IMR-90 (cell line): ENCODE results near the gene PLPP1. TPM values are rescaled to one million over a fixed set of nuclear protein-coding genes. Genes with fewer than 3 reads are reported as not detected.

Experiments
- ATAC-seq: fragments of 200-7000 bp; cut with Tn5 transposase; 2 replicates; pipeline ENCODE4 v1.9.1; 2020; ENCODE audit warnings: low read depth, mild to moderate bottlenecking, moderate library complexity
- BruUV-seq: library from RNA; stranded (reverse); fragments of 400-500 nt; replicated peaks from 2 replicates; lab custom pipeline; 2021; lab: Mats Ljungman, UMichigan
- CTCF ChIA-PET: fragments of 300-600 bp; formaldehyde crosslinking; extraction: SDS; loops from one replicate; lab custom pipeline; 2021; ENCODE audit warnings: antibody characterized with exemption; lab: Yijun Ruan, JAX
- POLR2A ChIA-PET: fragments of 300-600 bp; sonication (Branson Sonifier 250); formaldehyde crosslinking; loops from one replicate; lab custom pipeline; 2022; ENCODE audit warnings: antibody characterized with exemption; ENCODE audit not compliant: unreplicated experiment; lab: Charles Lee
- DNase-seq: peaks from one replicate; pipeline ENCODE4 v3.0.0; 2013
- H2AFZ ChIP-seq: replicated peaks from 2 replicates; pipeline ENCODE3; 2013; ENCODE audit warnings: low read length, mild to moderate bottlenecking; ENCODE audit not compliant: poor library complexity
- H2AK5ac ChIP-seq: 2 replicates; pipeline ENCODE4 v1.6.1; 2013; ENCODE audit warnings: low read depth, low read length, inconsistent platforms
- H2AK9ac ChIP-seq: replicated peaks from 2 replicates; pipeline ENCODE3; 2013; ENCODE audit warnings: mild to moderate bottlenecking, low read depth, low read length, moderate library complexity; ENCODE audit not compliant: poor library complexity
- H2BK120ac ChIP-seq: 2 replicates; pipeline ENCODE4 v1.6.1; 2013; ENCODE audit warnings: low read depth, low read length, inconsistent platforms
- H2BK15ac ChIP-seq: 3 replicates; pipeline ENCODE4 v1.6.1; 2013; ENCODE audit warnings: low read depth, low read length, inconsistent platforms
- H2BK20ac ChIP-seq: 2 replicates; pipeline ENCODE4 v1.6.1; 2013; ENCODE audit warnings: low read depth, mild to moderate bottlenecking, inconsistent platforms, low read length, moderate library complexity
- H2BK5ac ChIP-seq: 2 replicates; pipeline ENCODE4 v1.6.1; 2013; ENCODE audit warnings: mild to moderate bottlenecking, low read depth, low read length, inconsistent platforms; ENCODE audit not compliant: poor library complexity, severe bottlenecking
- H3K14ac ChIP-seq: replicated peaks from 2 replicates; pipeline ENCODE4 v1.6.1; 2013; ENCODE audit warnings: low read depth, low read length, inconsistent platforms
- H3K18ac ChIP-seq: 2 replicates; pipeline ENCODE4 v1.6.1; 2013; ENCODE audit warnings: low read depth, low read length, control low read depth
- H3K23ac ChIP-seq: 2 replicates; pipeline ENCODE4 v1.6.1; 2013; ENCODE audit warnings: low read depth, low read length, inconsistent platforms
- H3K27ac ChIP-seq: 2 replicates; pipeline ENCODE4 v1.5.1; 2013; ENCODE audit warnings: mild to moderate bottlenecking, control low read depth, low read length; ENCODE audit not compliant: insufficient read depth
- H3K27me3 ChIP-seq: 2 replicates; pipeline ENCODE4 v1.6.1; 2013; ENCODE audit warnings: low read length; ENCODE audit not compliant: control insufficient read depth, insufficient read depth
- H3K36me3 ChIP-seq: 2 replicates; pipeline ENCODE4 v1.6.1; 2013; ENCODE audit warnings: low read length, mixed read lengths; ENCODE audit not compliant: control insufficient read depth, insufficient read depth
- H3K4ac ChIP-seq: 2 replicates; pipeline ENCODE4 v1.6.1; 2013; ENCODE audit warnings: low read depth, low read length, inconsistent platforms
- H3K4me1 ChIP-seq: 2 replicates; pipeline ENCODE4 v1.6.1; 2013; ENCODE audit warnings: low read length, mixed read lengths; ENCODE audit not compliant: control insufficient read depth, insufficient read depth
- H3K4me2 ChIP-seq: 2 replicates; pipeline ENCODE4 v1.6.1; 2013; ENCODE audit warnings: low read depth, mild to moderate bottlenecking, control low read depth, low read length, moderate library complexity
- H3K4me3 ChIP-seq: 2 replicates; pipeline ENCODE4 v1.5.1; 2013; ENCODE audit warnings: low read depth, mild to moderate bottlenecking, control low read depth, low read length, moderate library complexity; ENCODE audit not compliant: insufficient read depth
- H3K56ac ChIP-seq: 2 replicates; pipeline ENCODE4 v1.6.1; 2013; ENCODE audit warnings: low read length, inconsistent platforms; ENCODE audit not compliant: insufficient read depth; ENCODE audit errors: extremely low read depth
- H3K79me1 ChIP-seq, 2 experiments: 2 replicates each; pipeline ENCODE4 v1.6.1; 2013; ENCODE audit warnings: low read length in 2 of 2, inconsistent platforms in 1 of 2, low read depth in 1 of 2
- H3K9ac ChIP-seq: 2 replicates; pipeline ENCODE4 v1.6.1; 2013; ENCODE audit warnings: low read depth, low read length, control low read depth
- H3K9me1 ChIP-seq: 2 replicates; pipeline ENCODE4 v1.6.1; 2013; ENCODE audit warnings: low read length, inconsistent platforms; ENCODE audit not compliant: insufficient read depth
- H3K9me3 ChIP-seq: 2 replicates; pipeline ENCODE4 v1.6.1; 2013; ENCODE audit warnings: low read length; ENCODE audit not compliant: control insufficient read depth, insufficient read depth
- H4K20me1 ChIP-seq: 2 replicates; pipeline ENCODE4 v1.6.1; 2013; ENCODE audit warnings: low read length, inconsistent platforms; ENCODE audit not compliant: insufficient read depth
- H4K5ac ChIP-seq: 2 replicates; pipeline ENCODE4 v1.6.1; 2013; ENCODE audit warnings: mild to moderate bottlenecking, low read depth, low read length, control low read depth
- H4K8ac ChIP-seq, 2 experiments: 2 replicates each; pipeline ENCODE4 v1.6.1; 2013; ENCODE audit warnings: low read depth in 2 of 2, low read length in 2 of 2, control low read depth in 1 of 2, inconsistent platforms in 1 of 2
- H4K91ac ChIP-seq: 2 replicates; pipeline ENCODE4 v1.6.1; 2013; ENCODE audit warnings: low read depth, low read length, inconsistent platforms; ENCODE audit not compliant: insufficient read depth
- BHLHE40 ChIP-seq: fragments of 150-350 bp; IDR thresholded peaks from 2 replicates; pipeline ENCODE4 v1.6.1; 2016; ENCODE audit warnings: mild to moderate bottlenecking, low read depth, low read length
- CHD1 ChIP-seq: IDR thresholded peaks from 2 replicates; pipeline ENCODE4 v1.6.1; 2012; ENCODE audit warnings: low read depth, low read length, improper control_type of control experiment
- CTCF ChIP-seq: conservative IDR thresholded peaks from 2 replicates; pipeline ENCODE4 v1.5.1; 2012; ENCODE audit warnings: mild to moderate bottlenecking, low read depth, low read length, improper control_type of control experiment
- MAFK ChIP-seq: IDR thresholded peaks from 2 replicates; pipeline ENCODE4 v1.6.1; 2012; ENCODE audit warnings: low read depth, low read length, improper control_type of control experiment
- USF2 ChIP-seq: fragments of 150-350 bp; IDR thresholded peaks from 2 replicates; pipeline ENCODE4 v1.6.1; 2017; ENCODE audit warnings: mild to moderate bottlenecking, antibody characterized with exemption, low read length, low read depth
- WGBS, 2 experiments: methylation state at CpG; one replicate each; pipeline versions ENCODE4 v1.1.5 to v1.1.7; 2013; ENCODE audit warnings: missing lambda C conversion rate in 2 of 2; ENCODE audit not compliant: insufficient read length in 1 of 2; ENCODE audit errors: extremely low coverage in 2 of 2; 5-methylcytosine and 5-hydroxymethylcytosine counted together
- dilution Hi-C: fragments of 300-500 bp; cut with HindIII; formaldehyde crosslinking; loops from one replicate; pipeline ENCODE4 v1.14.3; 2018; ENCODE audit warnings: low sequenced_read_pairs; ENCODE audit not compliant: unreplicated experiment
- in situ Hi-C: fragments of 300-500 bp; cut with MboI; formaldehyde crosslinking; loops from 3 replicates; pipeline ENCODE4 v1.14.3; 2019; ENCODE audit warnings: low sequenced_read_pairs, inconsistent platforms, mixed read lengths
- intact Hi-C: fragments of 100-400 bp; cut with micrococcal nuclease; formaldehyde crosslinking; loops from 2 replicates; pipeline ENCODE4 v1.10.0; 2022
- polyA plus RNA-seq, 3 experiments: library from polyadenylated mRNA; depleted of rRNA; stranded (reverse); fragments of >200 nt; gene quantifications; 2 replicates each; pipeline ENCODE4 v1.2.3, GENCODE V29; 2012; ENCODE audit warnings: low replicate concordance in 1 of 3
- total RNA-seq: library from RNA; depleted of rRNA; stranded (reverse); fragments of >200 nt; gene quantifications from 2 replicates; pipeline ENCODE4 v1.2.3, GENCODE V29; 2012

PLPP1 gene
- total and polyA plus RNA-seq, 2 of the 4 experiments (the other 2 are of a cell fraction): 19.2 to 21.3 TPM

GRCh38 chr5:55470282-55470681 is 64.5 kb downstream of the PLPP1 start:
- no peak overlapping the region for H4K91ac ChIP-seq
- H3K14ac ChIP-seq: no peak overlapping the region
- H3K9me3 ChIP-seq: no peaks in the 10 kb centered on the region
- no peak for DNase-seq
- WGBS, 2 experiments: no CpG with 5 or more reads among the region's 1 CpG
- H3K4me1 ChIP-seq: no peaks in the 10 kb centered on the region
- intact Hi-C loops (no loop called here), in situ Hi-C loops (no loop called here), dilution Hi-C loops (no loop called here)
- ATAC-seq: no peak
- POLR2A ChIA-PET: no interaction called here
- no TSS peak for BruUV-seq
- peaks cover 2% of the 10 kb centered on the region in 2 experiments; a peak in 2 of 4 replicates for H3K79me1 ChIP-seq
- H3K56ac ChIP-seq: no peak overlapping the region
- H4K8ac ChIP-seq: no peak overlapping the region
- H3K27ac ChIP-seq: no peak overlapping the region
- no peak overlapping the region for H2AK9ac ChIP-seq
- no peak overlapping the region for H2AFZ ChIP-seq
- CTCF ChIA-PET: no interaction called here
- H4K5ac ChIP-seq: no peak overlapping the region
- TF ChIP-seq CHD1 (no peak), MAFK (no peak), USF2 (no peak), BHLHE40 (no peak), CTCF (no peak)
- H3K27me3 ChIP-seq: no peaks in the 10 kb centered on the region
- H3K9me1 ChIP-seq: no peaks in the 10 kb centered on the region
- no peaks in the 10 kb centered on the region for H3K36me3 ChIP-seq
- no peak overlapping the region for H2BK20ac ChIP-seq
- no peak overlapping the region for H3K4me3 ChIP-seq
- H2BK120ac ChIP-seq: no peak overlapping the region
- no peak overlapping the region for H3K18ac ChIP-seq
- H2BK5ac ChIP-seq: no peak overlapping the region
- no peak overlapping the region for H2AK5ac ChIP-seq
- H3K4ac ChIP-seq: no peak overlapping the region
- no peaks in the 10 kb centered on the region for H4K20me1 ChIP-seq
- H3K4me2 ChIP-seq: no peak overlapping the region
- H2BK15ac ChIP-seq: no peak overlapping the region
- no peak overlapping the region for H3K9ac ChIP-seq
- no peak overlapping the region for H3K23ac ChIP-seq
